SU-DHL-6 (cell line): ENCODE results near the gene NOS1AP.

ENCODE experiments used
- CTCF ChIP-seq: fragments of 200-600 bp; sonication (generic); IDR thresholded peaks from one replicate; pipeline ENCODE4 v1.5.1; 2017; ENCODE audit warnings: antibody characterized with exemption, mild to moderate bottlenecking, low read length, moderate library complexity; ENCODE audit not compliant: insufficient read depth, poor library complexity, severe bottlenecking
- EZH2phosphoT487 ChIP-seq: fragments of 200-600 bp; sonication (generic), shearing (Covaris generic); conservative IDR thresholded peaks from 2 replicates; pipeline ENCODE4 v1.6.1; 2018; ENCODE audit warnings: mild to moderate bottlenecking, antibody characterized with exemption, low read length, moderate library complexity, mixed read lengths

GRCh38 chr1:162026881-162027280, 42.6 kb upstream of the NOS1AP start:
- TF ChIP-seq CTCF (no peak), EZH2phosphoT487 (no peak)
